GM18870 (cell line): Measurements from ENCODE around the gene RNU1-2.
"Not testable (repeated sequence)": the region's sequence is repeated elsewhere in the genome, so short reads cannot be mapped to it uniquely, and the experiment has no call there.

Experiments
- ATAC-seq: cut with Tn5 transposase; IDR thresholded peaks from one replicate; pipeline ENCODE4 v1.9.1; 2021; ENCODE audit warnings: moderate library complexity; ENCODE audit not compliant: unreplicated experiment

The RNU1-2 gene

DNA sequence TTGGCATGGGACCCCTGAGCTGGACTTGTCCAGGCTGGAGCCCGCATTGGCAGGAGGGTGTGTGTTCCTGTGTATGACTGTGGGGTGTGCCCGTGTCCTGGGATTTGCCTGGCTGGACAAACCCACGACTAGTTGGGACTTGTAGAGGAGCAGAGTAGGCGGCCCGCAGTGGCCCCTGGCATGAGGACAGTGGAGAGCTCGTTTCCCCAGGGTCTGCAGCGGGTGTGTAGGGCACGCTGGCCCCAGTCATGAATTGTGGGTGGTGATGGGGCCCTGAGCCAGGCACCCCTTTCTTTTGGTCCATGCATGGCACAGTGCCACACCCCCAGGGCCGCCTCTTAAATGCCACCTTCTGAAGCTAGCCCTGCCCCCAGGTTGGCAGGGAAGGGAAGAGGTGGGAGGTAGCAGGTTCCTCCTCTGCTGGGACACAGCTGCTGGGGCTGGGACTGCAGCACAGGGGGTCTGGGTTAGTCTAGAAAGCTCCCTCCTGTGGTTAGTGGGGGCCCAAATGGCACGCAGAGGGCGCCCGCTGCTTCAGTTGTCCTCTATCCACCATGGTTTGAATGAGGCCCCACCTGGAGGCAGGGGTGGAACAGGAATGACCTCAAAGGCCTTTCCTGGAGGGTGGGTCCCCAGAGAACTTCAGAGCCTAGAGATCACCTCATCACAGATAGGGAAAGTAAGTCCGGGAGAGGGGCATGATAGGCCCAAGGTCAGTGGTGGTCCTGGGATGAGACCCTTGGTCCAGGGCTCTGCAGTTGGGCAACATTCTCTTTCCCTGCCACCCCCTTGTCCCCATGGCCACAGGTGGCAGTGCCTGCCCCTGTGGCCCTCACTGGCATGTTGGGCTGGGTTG is 30.1 kb downstream of the RNU1-2 start:
- ATAC-seq, result no peak

DNA sequence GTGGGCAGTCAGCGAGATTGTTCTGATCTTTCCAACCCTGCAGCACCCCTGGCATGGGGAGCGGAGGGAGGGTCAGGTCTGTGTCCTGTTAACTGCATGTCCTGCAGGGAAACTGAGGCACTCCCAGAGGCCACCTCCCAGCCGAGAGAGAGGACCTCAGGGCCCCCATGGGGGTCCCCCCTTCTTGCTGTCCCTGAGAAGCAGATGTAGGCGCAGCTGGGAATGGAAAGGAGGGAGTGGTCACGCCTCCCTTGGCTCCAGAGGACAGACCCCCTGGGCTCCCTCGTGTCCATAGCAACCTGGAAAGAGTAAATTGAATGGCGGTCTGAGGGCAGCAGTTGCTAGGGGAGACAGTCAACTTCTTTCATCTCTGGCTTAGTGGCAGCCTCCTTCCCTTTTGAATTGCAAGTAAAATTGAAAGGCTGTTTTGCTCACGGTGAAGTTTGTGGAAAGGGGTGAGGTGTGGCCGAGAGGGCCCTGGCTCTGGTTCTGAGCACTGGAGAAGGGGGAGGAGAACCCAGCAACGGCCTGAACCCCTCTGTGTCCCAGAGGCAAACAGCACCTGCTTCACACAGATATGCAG is 30.8 kb downstream of the RNU1-2 start:
- no peak for ATAC-seq

DNA sequence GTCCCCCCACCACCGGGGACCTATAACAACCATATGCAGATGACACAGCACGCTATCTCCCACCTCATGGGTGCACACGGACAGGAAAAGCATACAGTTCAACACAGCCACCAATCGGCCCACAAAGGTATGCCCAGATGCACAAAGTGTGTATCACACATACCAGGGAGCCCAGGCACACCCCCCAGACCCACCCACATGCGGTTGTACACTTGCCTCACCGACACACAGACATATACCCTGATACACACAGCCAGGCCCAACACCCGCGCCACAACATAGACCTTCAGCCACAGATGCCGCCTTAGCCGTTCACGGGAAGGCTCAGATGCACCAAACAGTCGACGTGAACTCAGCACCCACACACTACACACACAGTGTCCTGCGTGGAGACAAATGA is 31.5 kb downstream of the RNU1-2 start:
- ATAC-seq, result no peak

DNA sequence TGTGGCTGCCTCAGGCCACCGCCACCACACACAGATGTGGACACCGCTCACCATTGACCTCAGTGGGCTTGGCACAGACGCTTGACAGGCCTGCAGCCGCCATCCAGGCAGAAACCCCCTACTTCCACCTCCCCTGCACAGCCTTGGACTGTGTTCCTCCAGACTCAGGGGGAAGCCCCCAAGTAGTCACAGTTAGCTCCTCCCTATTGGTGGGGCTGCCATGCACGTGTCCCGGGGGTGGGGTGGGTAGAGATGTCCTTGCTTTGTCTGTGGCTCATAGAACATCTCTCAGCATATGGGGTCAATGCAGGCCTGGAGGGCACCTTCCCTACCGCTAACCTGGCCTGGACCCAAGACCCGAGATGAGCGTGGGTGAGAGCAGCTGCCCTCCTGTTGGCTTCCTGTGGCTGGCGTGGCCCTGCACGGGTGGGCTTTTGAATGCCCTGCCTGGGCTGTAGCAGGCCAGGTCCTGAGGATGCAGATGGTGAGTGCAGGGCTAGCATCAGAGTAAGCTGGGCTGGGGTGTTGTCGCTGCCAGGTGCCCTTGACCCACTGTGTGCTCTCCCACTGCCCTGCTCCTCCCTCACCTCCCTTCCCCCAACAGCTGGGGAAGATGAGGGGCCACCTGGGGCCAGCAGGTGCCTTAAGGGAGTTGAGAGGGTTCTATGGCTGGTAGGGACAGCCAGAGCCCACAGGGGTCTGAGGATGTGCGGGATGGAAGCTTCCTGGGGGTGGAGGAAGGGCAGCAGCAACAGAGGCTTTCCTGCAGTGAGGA is 32.1 kb downstream of the RNU1-2 start:
- no peak for ATAC-seq

DNA sequence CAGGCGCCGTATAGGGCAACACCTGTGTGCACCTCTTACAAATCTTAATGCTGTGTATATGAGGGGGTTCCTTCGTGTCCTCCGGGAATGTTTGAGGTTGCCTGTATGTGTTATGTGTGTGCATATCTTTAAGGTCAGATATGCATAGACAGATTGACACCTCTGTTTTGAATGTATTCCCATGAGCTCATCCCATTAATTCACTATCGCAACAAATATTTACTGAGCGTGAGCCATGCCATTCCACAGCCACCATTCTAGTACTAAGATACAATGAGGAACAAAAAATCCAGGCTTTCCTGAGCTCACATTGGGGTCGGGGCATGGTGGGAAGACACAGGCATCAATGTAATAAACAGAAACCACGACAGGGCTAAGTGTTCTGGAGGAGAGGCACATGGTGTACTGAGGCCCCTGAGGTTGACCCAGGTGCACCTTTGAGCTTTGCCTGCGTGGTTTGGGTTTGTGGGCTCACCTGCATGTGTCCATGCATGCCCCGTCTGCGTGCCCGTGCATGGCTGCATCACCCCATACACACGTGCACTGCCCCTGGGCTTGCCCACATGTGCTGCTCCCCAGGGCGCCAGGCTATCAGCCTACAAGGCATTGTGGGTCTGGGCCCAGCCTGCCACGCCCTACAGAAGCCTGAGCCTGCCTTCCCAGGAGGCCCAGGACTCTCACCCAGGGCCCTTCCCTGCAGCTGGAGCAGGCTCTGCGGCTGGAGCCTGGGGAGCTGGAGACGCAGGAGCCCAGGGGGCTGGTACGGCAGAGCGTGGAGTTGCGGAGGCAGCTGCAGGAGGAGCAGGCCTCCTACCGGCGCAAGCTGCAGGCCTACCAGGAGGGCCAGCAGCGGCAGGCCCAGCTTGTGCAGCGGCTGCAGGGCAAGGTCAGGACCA is 33.6 kb downstream of the RNU1-2 start:
- ATAC-seq, result not testable (repeated sequence)

DNA sequence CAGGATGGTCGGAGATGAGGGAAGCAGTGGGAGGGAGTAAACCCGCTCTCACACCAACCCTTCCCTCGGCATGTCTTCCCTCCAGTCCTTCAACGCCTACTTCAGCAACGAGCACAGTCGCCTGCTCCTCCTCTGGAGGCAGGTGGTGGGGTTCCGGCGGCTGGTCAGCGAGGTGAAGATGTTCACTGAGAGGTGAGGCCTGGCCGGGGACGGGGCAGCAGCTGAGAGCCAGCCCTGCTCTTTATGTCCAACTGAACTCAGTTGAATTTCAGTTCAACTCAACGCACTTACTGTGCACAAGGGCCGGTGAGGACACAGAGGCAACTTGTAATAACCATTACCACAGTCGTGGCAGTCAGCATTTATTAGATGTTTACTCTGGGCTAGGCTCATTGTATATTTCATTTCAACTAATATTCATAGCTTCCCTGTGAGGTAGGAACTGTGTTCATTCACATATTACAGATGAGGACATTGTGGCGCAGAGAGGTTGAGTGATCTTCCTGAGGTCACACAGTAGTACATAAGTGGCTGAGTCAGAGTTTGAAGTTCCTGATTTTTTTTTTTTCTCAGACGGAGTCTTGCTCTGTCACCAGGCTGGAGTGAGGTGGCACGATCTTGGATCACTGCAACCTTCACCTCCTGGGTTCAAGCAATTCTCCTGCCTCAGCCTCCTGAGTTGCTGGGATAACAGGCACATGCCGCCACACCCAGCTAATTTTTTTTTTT is 35.6 kb downstream of the RNU1-2 start:
- not testable (repeated sequence) for ATAC-seq

DNA sequence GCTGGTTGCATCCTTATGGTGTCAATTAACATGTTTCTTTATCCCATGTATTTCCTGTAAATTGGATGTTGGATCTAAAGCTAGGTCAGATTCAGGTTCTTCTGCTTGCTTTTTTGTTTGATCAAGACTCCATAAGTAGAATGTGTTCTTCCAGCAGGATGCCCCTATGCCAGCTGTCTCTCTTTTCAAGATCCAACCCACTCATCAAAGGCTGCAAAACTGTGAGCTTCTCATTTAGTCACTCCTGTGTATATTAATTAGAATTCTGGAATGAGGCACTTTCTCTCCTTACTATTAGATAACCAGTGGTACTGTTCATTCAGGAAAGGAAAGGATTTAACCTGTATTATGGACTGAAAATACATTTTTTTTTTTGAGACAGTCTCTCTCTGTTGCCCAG is 38.2 kb downstream of the RNU1-2 start:
- ATAC-seq, result not testable (repeated sequence)

DNA sequence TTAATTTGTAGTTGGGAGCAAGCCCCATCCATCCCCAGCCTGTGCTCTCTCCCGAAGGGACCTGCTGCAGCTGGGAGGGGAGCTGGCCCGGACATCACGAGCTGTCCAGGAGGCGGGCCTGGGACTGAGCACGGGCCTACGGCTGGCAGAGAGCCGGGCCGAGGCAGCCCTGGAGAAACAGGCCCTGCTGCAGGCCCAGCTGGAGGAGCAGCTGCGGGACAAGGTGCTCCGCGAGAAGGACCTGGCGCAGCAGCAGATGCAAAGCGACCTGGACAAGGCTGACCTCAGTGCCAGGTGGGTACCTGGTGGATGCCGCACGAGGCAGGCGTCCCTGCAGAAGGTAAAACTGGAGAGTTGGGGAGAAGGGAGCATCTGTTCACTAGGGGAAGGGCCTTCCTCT is 40.8 kb downstream of the RNU1-2 start:
- not testable (repeated sequence) for ATAC-seq

DNA sequence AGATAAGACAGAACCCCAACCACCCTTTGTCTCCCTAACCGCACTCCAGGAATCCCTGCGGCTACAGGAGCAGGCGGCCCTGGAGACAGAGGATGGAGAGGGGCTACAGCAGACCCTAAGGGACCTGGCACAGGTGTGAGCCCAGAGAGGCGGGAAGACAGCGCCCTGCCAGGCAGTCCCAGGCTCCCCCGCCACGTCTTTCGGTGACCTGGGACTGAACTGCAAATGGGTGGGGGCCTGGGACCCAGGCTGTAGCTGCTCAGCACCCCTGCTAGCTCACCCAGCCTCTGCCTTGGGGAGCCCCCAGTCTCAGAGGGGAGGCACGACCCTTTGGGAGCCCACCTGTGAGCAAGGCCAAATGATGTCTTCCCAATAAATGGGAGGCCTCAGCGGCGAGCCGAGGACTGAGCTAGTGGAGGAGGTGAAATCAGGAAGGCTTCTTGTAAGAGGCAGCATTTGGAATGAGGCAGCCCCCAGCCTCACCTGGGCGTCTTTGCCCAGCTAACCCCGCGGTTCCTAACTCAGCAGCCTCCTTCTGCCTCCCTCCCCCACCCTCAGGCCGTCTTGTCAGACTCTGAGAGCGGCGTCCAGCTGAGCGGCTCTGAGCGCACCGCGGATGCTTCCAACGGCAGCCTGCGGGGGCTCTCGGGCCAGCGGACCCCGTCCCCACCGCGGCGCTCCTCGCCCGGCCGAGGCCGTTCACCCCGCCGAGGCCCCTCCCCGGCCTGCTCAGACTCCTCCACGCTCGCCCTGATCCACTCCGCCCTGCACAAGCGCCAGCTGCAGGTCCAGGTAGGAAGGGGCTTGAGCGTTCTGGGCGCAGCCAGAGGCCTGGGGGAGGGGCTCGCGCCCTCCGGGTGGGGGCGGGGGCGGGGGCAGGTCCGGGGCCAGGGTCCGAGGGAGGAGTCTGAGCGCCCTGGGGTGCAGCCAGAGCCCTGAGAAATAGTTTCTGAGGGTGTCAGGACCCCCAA is 42.9 kb downstream of the RNU1-2 start:
- no peak for ATAC-seq

DNA sequence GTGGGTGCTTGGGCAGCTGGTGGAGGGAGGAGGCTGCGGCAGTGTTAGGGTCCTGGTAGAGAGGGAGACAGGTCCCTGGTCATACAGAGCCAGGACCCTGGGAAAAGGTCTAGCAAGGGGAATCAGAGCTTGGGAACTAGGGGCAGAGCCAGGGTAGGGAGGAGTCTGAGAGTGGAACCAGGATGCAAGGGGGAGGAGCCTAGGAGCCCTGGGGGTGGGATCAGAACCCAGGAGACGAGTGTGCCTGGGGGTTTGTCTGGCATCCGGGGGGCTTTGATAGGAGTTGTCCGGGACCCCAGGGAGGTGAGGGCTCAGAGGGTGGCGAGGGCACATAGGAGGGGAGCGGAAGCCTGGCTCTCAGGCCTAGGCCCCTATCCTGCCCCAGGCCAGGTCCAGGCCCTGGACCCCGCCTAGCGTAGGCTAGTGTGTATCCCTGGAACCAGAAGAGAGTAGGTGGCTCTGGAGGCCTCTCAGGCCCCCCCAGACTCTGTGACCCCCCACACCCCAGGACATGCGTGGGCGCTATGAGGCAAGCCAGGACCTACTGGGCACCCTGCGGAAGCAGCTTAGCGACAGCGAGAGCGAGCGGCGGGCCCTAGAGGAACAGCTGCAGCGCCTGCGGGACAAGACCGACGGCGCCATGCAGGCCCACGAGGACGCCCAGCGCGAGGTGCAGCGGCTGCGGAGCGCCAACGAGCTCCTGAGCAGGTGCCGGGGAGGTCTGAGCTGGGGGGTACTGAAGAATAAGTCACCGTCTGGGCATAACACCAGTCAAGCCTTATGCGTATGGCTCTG is 43.8 kb downstream of the RNU1-2 start:
- not testable (repeated sequence) for ATAC-seq

DNA sequence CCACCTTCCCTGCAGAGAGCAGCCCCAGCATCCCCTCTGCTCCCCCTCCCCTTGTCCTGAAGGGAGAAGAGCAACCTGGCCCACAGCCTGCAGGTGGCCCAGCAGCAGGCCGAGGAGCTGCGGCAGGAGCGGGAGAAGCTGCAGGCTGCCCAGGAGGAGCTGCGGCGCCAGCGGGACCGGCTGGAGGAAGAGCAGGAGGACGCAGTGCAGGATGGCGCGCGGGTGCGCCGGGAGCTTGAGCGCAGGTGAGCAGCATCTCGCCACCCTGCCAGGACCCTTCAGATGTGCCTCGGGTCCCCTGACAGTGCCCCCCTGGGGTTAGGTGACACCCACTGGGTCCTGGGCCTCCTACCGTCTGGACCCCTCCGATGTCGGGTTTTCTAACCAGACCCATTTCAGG is 48.3 kb downstream of the RNU1-2 start:
- ATAC-seq, result no peak

DNA sequence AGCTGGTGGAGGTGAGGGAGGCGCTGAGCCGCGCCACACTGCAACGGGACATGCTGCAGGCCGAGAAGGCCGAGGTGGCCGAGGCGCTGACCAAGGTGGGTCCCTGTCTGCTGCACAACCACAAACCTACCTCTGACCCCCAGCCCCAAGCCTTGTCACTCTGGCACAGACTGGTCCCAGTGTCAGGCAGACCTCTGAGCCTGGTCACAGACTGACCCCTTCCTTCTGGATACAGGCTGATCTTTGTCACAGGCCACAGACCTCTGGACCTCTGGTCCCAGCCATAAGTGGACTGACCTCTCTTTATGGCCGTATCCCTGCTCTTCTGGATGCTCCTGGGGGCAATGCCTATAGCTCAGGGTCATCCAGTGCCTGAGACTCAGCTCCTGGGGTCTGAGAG is 49.7 kb downstream of the RNU1-2 start:
- not testable (repeated sequence) for ATAC-seq
